ENCODE results near the gene UAP1. TPM values are rescaled to one million over a fixed set of nuclear protein-coding genes. Genes with fewer than 3 reads are reported as not detected.
"Not testable (repeated sequence)": the region's sequence is repeated elsewhere in the genome, so short reads cannot be mapped to it uniquely, and the experiment has no call there.

Gene UAP1
- total RNA-seq, 4 donors from 2014 or later: 95.0 to 131 (median 117) TPM

DNA sequence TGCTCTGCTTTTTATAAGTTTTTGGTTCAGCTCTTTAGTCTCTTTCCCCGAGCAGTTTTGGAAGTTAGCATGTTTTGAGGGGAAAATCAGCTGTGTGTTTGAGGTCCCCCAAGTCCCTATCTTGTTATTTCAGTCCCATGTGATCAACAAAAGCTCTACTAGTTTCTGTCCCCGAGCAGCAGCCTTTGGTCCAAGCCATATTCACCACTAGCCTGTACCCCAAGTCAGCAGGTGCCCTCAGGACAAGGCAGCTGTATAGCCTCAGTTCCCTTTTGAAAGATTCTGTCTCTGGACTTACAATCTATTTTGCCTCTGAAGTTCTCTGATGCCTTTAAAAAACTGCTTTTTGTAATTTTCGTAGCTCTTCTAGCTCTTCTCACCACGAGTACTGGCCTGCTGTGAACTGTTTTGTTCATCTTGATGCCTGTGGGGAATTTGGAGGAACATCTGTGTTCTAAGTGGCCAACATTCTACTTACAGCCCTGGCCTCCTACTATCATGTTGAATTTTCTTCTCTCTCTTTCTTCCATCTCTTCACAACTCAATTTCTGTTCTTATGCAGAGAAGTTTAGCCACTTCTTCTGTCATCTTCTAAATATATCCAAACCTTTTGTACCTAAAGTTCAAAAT, 16.7 kb downstream of the UAP1 start:
- no peaks in the 10 kb centered on the region for H3K27me3 ChIP-seq
- DNase-seq: no peak
- H3K9me3 ChIP-seq: no peaks in the 10 kb centered on the region
- 78 to 87% methylated on average over 4 of the region's 4 CpGs for whole genome bisulfite sequencing, 2 donors (ENCODE audit: low coverage in 1 of 2)
- TF ChIP-seq POLR2AphosphoS5 (IDR thresholded peaks at IDR 0.05) (no peak), EP300 (IDR thresholded peaks at IDR 0.05; ENCODE audit: low read depth) (no peak), POLR2A (IDR thresholded peaks at IDR 0.05) (no peak)
- TF ChIP-seq, protein P1, sequence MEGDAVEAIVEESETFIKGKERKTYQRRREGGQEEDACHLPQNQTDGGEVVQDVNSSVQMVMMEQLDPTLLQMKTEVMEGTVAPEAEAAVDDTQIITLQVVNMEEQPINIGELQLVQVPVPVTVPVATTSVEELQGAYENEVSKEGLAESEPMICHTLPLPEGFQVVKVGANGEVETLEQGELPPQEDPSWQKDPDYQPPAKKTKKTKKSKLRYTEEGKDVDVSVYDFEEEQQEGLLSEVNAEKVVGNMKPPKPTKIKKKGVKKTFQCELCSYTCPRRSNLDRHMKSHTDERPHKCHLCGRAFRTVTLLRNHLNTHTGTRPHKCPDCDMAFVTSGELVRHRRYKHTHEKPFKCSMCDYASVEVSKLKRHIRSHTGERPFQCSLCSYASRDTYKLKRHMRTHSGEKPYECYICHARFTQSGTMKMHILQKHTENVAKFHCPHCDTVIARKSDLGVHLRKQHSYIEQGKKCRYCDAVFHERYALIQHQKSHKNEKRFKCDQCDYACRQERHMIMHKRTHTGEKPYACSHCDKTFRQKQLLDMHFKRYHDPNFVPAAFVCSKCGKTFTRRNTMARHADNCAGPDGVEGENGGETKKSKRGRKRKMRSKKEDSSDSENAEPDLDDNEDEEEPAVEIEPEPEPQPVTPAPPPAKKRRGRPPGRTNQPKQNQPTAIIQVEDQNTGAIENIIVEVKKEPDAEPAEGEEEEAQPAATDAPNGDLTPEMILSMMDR (IDR thresholded peaks at IDR 0.05): no peak
- in situ Hi-C loops (cut with MboI; ENCODE audit: low pct_ligation_motif_present in 1 of 4, low pct_unique_long_range_greater_than_20kb in 1 of 4, low sequenced_read_pairs in 3 of 4): no loop called here
- H3K36me3 ChIP-seq: peaks cover 0 to 24% (median 5%) of the 10 kb centered on the region in 4 donors
- peaks cover 0 to 31% (median 4%) of the 10 kb centered on the region in 4 donors for H3K4me1 ChIP-seq
- H3K4me3 ChIP-seq: no peak overlapping the region
- no peak overlapping the region for H3K27ac ChIP-seq
- intact Hi-C loops (cut with DNase I; ENCODE audit: low total_unique reads): no loop called here

DNA sequence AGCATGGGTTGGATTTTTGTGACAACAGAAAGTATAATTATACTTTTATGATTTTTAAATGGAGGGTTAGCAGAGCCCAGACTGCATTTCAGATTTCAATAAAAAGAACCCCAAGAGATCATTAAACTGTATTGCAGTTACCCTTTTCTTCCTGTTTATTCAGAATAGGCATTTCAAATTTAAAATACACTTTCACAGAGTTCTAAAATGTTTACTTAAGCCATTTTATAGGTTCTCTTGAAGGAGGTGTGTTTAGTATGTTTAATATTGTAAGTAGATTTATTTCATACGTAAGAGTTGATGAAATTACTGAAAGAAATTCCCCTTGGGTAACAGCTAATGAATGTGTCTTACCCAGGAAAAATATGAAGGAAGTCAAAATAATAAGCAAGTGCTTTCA, 17.4 kb downstream of the UAP1 start:
- Histone ChIP-seq H3K27me3 (no peaks in the 10 kb centered on the region), H3K36me3 (peaks cover 0 to 24% (median 5%) of the 10 kb centered on the region in 4 donors), H3K4me1 (peaks cover 0 to 30% (median 4%) of the 10 kb centered on the region in 4 donors), H3K9me3 (no peaks in the 10 kb centered on the region), H3K4me3 (no peak overlapping the region), H3K27ac (no peak overlapping the region)
- WGBS, 2 donors (ENCODE audit: low coverage in 1 of 2): 47 to 56% methylated on average over 1 of the region's 1 CpG
- TF ChIP-seq, protein P1 (IDR thresholded peaks at IDR 0.05): no peak
- TF ChIP-seq POLR2A (IDR thresholded peaks at IDR 0.05): no peak
- TF ChIP-seq EP300 (IDR thresholded peaks at IDR 0.05; ENCODE audit: low read depth): no peak
- no peak for TF ChIP-seq POLR2AphosphoS5 (IDR thresholded peaks at IDR 0.05)
- in situ Hi-C loops (cut with MboI; ENCODE audit: low pct_ligation_motif_present in 1 of 4, low pct_unique_long_range_greater_than_20kb in 1 of 4, low sequenced_read_pairs in 3 of 4): no loop called here
- intact Hi-C loops (cut with DNase I; ENCODE audit: low total_unique reads): no loop called here
- DNase-seq: no peak

DNA sequence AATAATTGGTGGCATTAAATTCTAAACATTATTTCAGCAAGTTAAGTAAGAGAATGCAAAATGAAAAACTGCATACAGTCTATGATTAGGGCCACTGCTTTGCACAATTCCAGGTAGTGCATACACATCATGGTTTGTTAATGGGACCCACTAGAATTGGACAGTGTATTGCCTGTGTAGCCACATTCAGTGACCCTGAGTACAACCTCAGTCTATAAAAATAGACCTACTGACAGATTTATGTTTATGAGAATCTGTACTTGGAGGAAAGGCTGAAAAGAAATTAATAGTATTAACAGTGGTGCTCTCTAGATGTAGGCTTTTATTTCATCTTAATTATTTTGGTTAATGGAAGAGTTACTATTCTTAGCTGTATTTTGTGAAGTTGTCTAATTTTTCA, 18.8 kb downstream of the UAP1 start:
- H3K9me3 ChIP-seq: no peaks in the 10 kb centered on the region
- no peak overlapping the region for H3K27ac ChIP-seq
- in situ Hi-C loops (cut with MboI; ENCODE audit: low pct_ligation_motif_present in 1 of 4, low pct_unique_long_range_greater_than_20kb in 1 of 4, low sequenced_read_pairs in 3 of 4): no loop called here
- TF ChIP-seq EP300 (IDR thresholded peaks at IDR 0.05; ENCODE audit: low read depth) (no peak), POLR2A (IDR thresholded peaks at IDR 0.05) (no peak), POLR2AphosphoS5 (IDR thresholded peaks at IDR 0.05) (no peak)
- TF ChIP-seq, protein P1 (IDR thresholded peaks at IDR 0.05): no peak
- no peak overlapping the region for H3K4me3 ChIP-seq
- H3K4me1 ChIP-seq: peaks cover 0 to 30% (median 4%) of the 10 kb centered on the region in 4 donors
- intact Hi-C loops (cut with DNase I; ENCODE audit: low total_unique reads): no loop called here
- no peaks in the 10 kb centered on the region for H3K27me3 ChIP-seq
- peaks cover 0 to 28% (median 5%) of the 10 kb centered on the region in 4 donors for H3K36me3 ChIP-seq
- DNase-seq: no peak

DNA sequence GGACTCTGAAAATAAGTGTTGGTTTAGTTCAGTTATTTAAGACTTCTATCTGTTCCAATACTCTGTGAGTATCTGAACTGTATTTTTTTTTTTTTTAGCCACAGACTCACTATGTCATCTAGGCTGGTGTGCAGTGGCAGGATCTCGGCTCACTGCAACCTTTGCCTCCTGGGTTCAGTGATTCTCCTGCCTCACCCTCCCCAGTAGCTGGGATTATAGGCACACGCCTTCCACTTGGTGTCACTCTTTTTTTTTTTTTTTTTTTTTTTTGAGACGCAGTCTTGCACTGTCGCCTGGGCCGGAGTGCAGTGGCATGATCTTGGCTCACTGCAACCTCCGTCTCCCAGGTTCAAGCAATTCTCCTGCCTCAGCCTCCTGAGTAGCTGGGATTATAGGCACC, 21.4 kb downstream of the UAP1 start:
- Histone ChIP-seq H3K4me1 (peaks cover 0 to 30% (median 4%) of the 10 kb centered on the region in 4 donors), H3K36me3 (peaks cover 0 to 40% (median 10%) of the 10 kb centered on the region in 4 donors)
- DNase-seq; intact Hi-C loops (cut with DNase I; ENCODE audit: low total_unique reads); H3K4me3 ChIP-seq; H3K9me3 ChIP-seq; H3K27ac ChIP-seq; H3K27me3 ChIP-seq; in situ Hi-C loops (cut with MboI; ENCODE audit: low pct_ligation_motif_present in 1 of 4, low pct_unique_long_range_greater_than_20kb in 1 of 4, low sequenced_read_pairs in 3 of 4): not testable (repeated sequence)
- 75 to 91% methylated on average over 4 to 6 of the region's 6 CpGs for WGBS, 2 donors (ENCODE audit: low coverage in 1 of 2)

DNA sequence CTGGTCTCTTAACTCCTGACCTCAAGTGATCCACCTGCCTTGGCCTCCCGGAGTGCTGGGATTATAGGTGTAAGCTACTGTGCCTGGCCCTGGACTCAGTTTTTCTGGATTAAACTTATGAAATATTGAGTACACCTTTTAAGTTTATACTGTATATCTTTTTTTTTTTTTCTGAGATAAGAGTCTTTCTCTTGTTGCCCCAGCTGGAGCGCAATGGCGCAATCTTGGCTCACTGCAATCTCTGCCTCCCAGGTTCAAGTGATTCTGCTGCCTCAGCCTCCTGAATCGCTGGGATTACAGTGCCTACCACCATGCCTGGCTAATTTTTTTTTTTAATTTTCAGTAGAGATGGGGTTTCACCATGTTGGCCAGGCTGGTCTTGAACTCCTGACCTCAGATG, 23.6 kb downstream of the UAP1 start:
- H3K27ac ChIP-seq; DNase-seq; intact Hi-C loops (cut with DNase I; ENCODE audit: low total_unique reads); H3K4me3 ChIP-seq; in situ Hi-C loops (cut with MboI; ENCODE audit: low pct_ligation_motif_present in 1 of 4, low pct_unique_long_range_greater_than_20kb in 1 of 4, low sequenced_read_pairs in 3 of 4); H3K27me3 ChIP-seq; H3K9me3 ChIP-seq: not testable (repeated sequence)
- Histone ChIP-seq H3K36me3 (peaks cover 0 to 42% (median 19%) of the 10 kb centered on the region in 4 donors), H3K4me1 (peaks cover 0 to 11% (median 4%) of the 10 kb centered on the region in 4 donors)
- 98% methylated on average over 4 of the region's 4 CpGs for WGBS, 2 donors (ENCODE audit: low coverage in 1 of 2)

Data from transverse colon (tissue), 4 donors.